Activated CD4-positive, alpha-beta T cell treated with anti-CD3 and anti-CD28 coated beads for 36 hours (primary cell): ENCODE data around the gene TOP3B. TPM values are rescaled to one million over a fixed set of nuclear protein-coding genes. Genes with fewer than 3 reads are reported as not detected.

ENCODE experiments used
- ATAC-seq: fragments of 200-7000 bp; cut with Tn5 transposase; one replicate; pipeline ENCODE4 v1.10.0; 2021; ENCODE audit warnings: mild to moderate bottlenecking, moderate library complexity
- CTCF ChIA-PET: fragments of 350-600 bp; sonication (Branson Sonifier 250); formaldehyde crosslinking; loops from one replicate; lab custom pipeline; 2021; ENCODE audit warnings: antibody characterized with exemption; lab: Charles Lee
- POLR2A ChIA-PET: fragments of 350-600 bp; sonication (Branson Sonifier 250); formaldehyde crosslinking; loops from one replicate; lab custom pipeline; 2021; ENCODE audit warnings: antibody characterized with exemption, inconsistent platforms; lab: Charles Lee
- DNase-seq: peaks from one replicate; pipeline ENCODE4 v3.0.0-alpha.2; 2020
- H3K27ac Mint-ChIP-seq: one replicate; pipeline ENCODE4 v1.8.0; 2021; ENCODE audit warnings: mixed read lengths
- H3K27me3 Mint-ChIP-seq: one replicate; pipeline ENCODE4 v1.8.0; 2021; ENCODE audit warnings: mixed read lengths
- H3K36me3 Mint-ChIP-seq: one replicate; pipeline ENCODE4 v1.8.0; 2021; ENCODE audit warnings: low read depth, mixed read lengths
- H3K4me1 Mint-ChIP-seq: one replicate; pipeline ENCODE4 v1.8.0; 2021; ENCODE audit warnings: mixed read lengths
- H3K4me3 Mint-ChIP-seq: one replicate; pipeline ENCODE4 v1.8.0; 2021; ENCODE audit warnings: mild to moderate bottlenecking, moderate library complexity, mixed read lengths
- H3K9me3 Mint-ChIP-seq: one replicate; pipeline ENCODE4 v1.8.0; 2021; ENCODE audit warnings: low read depth, mixed read lengths
- intact Hi-C, 2 experiments: fragments of 100-400 bp; cut with DNase I in 1 of 2; cut with micrococcal nuclease in 1 of 2; formaldehyde crosslinking; loops; one replicate each; pipeline versions ENCODE4 v1.14.2 to v1.15.1; 2022 to 2024; cut with DNase I, micrococcal nuclease
- total RNA-seq, 2 experiments: library from RNA; stranded (reverse); gene quantifications; one replicate each; pipeline ENCODE4 v1.2.3, GENCODE V29; 2021

Gene TOP3B
- total RNA-seq, 2 experiments from 2014 or later, result 27.3 to 33.8 TPM

- Mint-ChIP-seq H3K4me3 (no peak overlapping the region), H3K4me1 (no peaks in the 10 kb centered on the region), H3K9me3 (no peaks in the 10 kb centered on the region), H3K27me3 (no peaks in the 10 kb centered on the region), H3K27ac (no peak overlapping the region), H3K36me3 (no peaks in the 10 kb centered on the region)
- ChIA-PET CTCF (no interaction called here), POLR2A (interaction anchor here (0.6 kb wide), 1 partner anchor 129 kb away, joined by 3 read pairs; no protein-coding TSS in a partner anchor)
- DNase-seq, result no peak
- ATAC-seq, result no peak
- intact Hi-C loops, result no loop called here
Observed at GRCh38 chr22:21991774-21992173, 9.2 kb upstream of the TOP3B start.

- H3K36me3 Mint-ChIP-seq, result no peaks in the 10 kb centered on the region
- H3K9me3 Mint-ChIP-seq, result no peaks in the 10 kb centered on the region
- H3K4me3 Mint-ChIP-seq, result no peak overlapping the region
- no peaks in the 10 kb centered on the region for H3K27me3 Mint-ChIP-seq
- H3K27ac Mint-ChIP-seq, result no peak overlapping the region
- intact Hi-C loops, result no loop called here
- ChIA-PET CTCF (no interaction called here), POLR2A (no interaction called here)
- DNase-seq (no peak), ATAC-seq (no peak)
- H3K4me1 Mint-ChIP-seq, result no peaks in the 10 kb centered on the region
Observed at GRCh38 chr22:21991304-21991596, 8.7 kb upstream of the TOP3B start.

- H3K4me1 Mint-ChIP-seq, result no peaks in the 10 kb centered on the region
- no peak overlapping the region for H3K4me3 Mint-ChIP-seq
- POLR2A ChIA-PET, result no interaction called here
- no peaks in the 10 kb centered on the region for H3K9me3 Mint-ChIP-seq
- H3K27me3 Mint-ChIP-seq, result no peaks in the 10 kb centered on the region
- H3K27ac Mint-ChIP-seq, result no peak overlapping the region
- intact Hi-C loops, result no loop called here
- CTCF ChIA-PET, result no interaction called here
- no peak for DNase-seq
- no peaks in the 10 kb centered on the region for H3K36me3 Mint-ChIP-seq
- ATAC-seq, result no peak
Observed at GRCh38 chr22:21990445-21991303, 8.1 kb upstream of the TOP3B start.

GRCh38 chr22:21989049-21989448 is 6.5 kb upstream of the TOP3B start:
- no peak for ATAC-seq
- POLR2A ChIA-PET, result no interaction called here

GRCh38 chr22:21985214-21985613 is 2.6 kb upstream of the TOP3B start:
- Mint-ChIP-seq H3K4me3 (no peak overlapping the region), H3K36me3 (no peaks in the 10 kb centered on the region), H3K27me3 (no peaks in the 10 kb centered on the region), H3K27ac (no peak overlapping the region), H3K9me3 (no peaks in the 10 kb centered on the region), H3K4me1 (peaks cover 20% of the 10 kb centered on the region)
- POLR2A ChIA-PET, result no interaction called here
- intact Hi-C loops, result no loop called here
- DNase-seq (no peak), ATAC-seq (no peak)
- CTCF ChIA-PET, result no interaction called here

More at GRCh38 chr22:21989049-21989448, 6.5 kb upstream of the TOP3B start:
- Mint-ChIP-seq H3K27ac (no peak overlapping the region), H3K36me3 (no peaks in the 10 kb centered on the region), H3K4me1 (no peaks in the 10 kb centered on the region), H3K9me3 (no peaks in the 10 kb centered on the region), H3K4me3 (no peak overlapping the region), H3K27me3 (no peaks in the 10 kb centered on the region)
- intact Hi-C loops, result no loop called here
- CTCF ChIA-PET, result no interaction called here
- DNase-seq, result no peak

GRCh38 chr22:21984793-21985192 is 2.2 kb upstream of the TOP3B start:
- Mint-ChIP-seq H3K4me3 (no peak overlapping the region), H3K27me3 (no peaks in the 10 kb centered on the region), H3K4me1 (peaks cover 24% of the 10 kb centered on the region), H3K9me3 (no peaks in the 10 kb centered on the region), H3K36me3 (no peaks in the 10 kb centered on the region), H3K27ac (no peak overlapping the region)
- DNase-seq (no peak), ATAC-seq (no peak)
- CTCF ChIA-PET, result no interaction called here
- POLR2A ChIA-PET, result no interaction called here
- intact Hi-C loops, result no loop called here

- POLR2A ChIA-PET, result interaction anchor here (0.6 to 1.2 kb wide), 2 partner anchors 16 to 21 kb away, joined by 3 read pairs; no protein-coding TSS in a partner anchor
- intact Hi-C loops, result loop anchor here in 1 of 2 experiments (1.0 kb wide), 2 partner anchors 44 to 174 kb away; no protein-coding TSS in a partner anchor
- Mint-ChIP-seq H3K27me3 (no peaks in the 10 kb centered on the region), H3K9me3 (no peaks in the 10 kb centered on the region), H3K27ac (peak overlapping the region; percentile 80), H3K36me3 (peaks cover 5% of the 10 kb centered on the region), H3K4me1 (peaks cover 36% of the 10 kb centered on the region), H3K4me3 (peak overlapping the region; percentile 88)
- CTCF ChIA-PET, result interaction anchor here (0.6 to 3.5 kb wide), 6 partner anchors 11 to 177 kb away, joined by 3 to 28 read pairs (median 4); no protein-coding TSS in a partner anchor
- no peak for ATAC-seq
- DNase-seq, result no peak
Observed at GRCh38 chr22:21981874-21982273, 713 bp downstream of the TOP3B start.

GRCh38 chr22:21980547-21980946 is 2.0 kb downstream of the TOP3B start:
- H3K4me3 Mint-ChIP-seq, result no peak overlapping the region
- H3K36me3 Mint-ChIP-seq, result peaks cover 7% of the 10 kb centered on the region
- peaks cover 36% of the 10 kb centered on the region for H3K4me1 Mint-ChIP-seq
- DNase-seq (no peak), ATAC-seq (no peak)
- ChIA-PET CTCF (interaction anchor here (3.5 kb wide), 1 partner anchor 9 kb away, joined by 28 read pairs; no protein-coding TSS in a partner anchor), POLR2A (no interaction called here)
- intact Hi-C loops, result no loop called here
- peak overlapping the region; percentile 19 for H3K27ac Mint-ChIP-seq
- no peaks in the 10 kb centered on the region for H3K9me3 Mint-ChIP-seq
- no peaks in the 10 kb centered on the region for H3K27me3 Mint-ChIP-seq

GRCh38 chr22:21978564-21979386 is 3.8 kb downstream of the TOP3B start:
- no peak for ATAC-seq
- POLR2A ChIA-PET, result no interaction called here
- Mint-ChIP-seq H3K27me3 (no peaks in the 10 kb centered on the region), H3K4me3 (no peak overlapping the region), H3K36me3 (peaks cover 15% of the 10 kb centered on the region), H3K4me1 (peaks cover 36% of the 10 kb centered on the region), H3K27ac (peak overlapping the region; percentile 15), H3K9me3 (no peaks in the 10 kb centered on the region)
- intact Hi-C loops, result loop anchor here in 1 of 2 experiments (1.0 kb wide), 1 partner anchor 8 kb away; no protein-coding TSS in a partner anchor
- DNase-seq, result no peak
- CTCF ChIA-PET, result no interaction called here

GRCh38 chr22:21977814-21978213 is 4.8 kb downstream of the TOP3B start:
- no peaks in the 10 kb centered on the region for H3K9me3 Mint-ChIP-seq
- peaks cover 36% of the 10 kb centered on the region for H3K4me1 Mint-ChIP-seq
- intact Hi-C loops, result loop anchor here in 1 of 2 experiments (1.0 kb wide), 1 partner anchor 8 kb away; no protein-coding TSS in a partner anchor
- ChIA-PET POLR2A (no interaction called here), CTCF (no interaction called here)
- ATAC-seq (no peak), DNase-seq (no peak)
- no peak overlapping the region for H3K4me3 Mint-ChIP-seq
- no peak overlapping the region for H3K27ac Mint-ChIP-seq
- peaks cover 15% of the 10 kb centered on the region for H3K36me3 Mint-ChIP-seq
- H3K27me3 Mint-ChIP-seq, result no peaks in the 10 kb centered on the region

GRCh38 chr22:21975854-21976345 is 6.7 kb downstream of the TOP3B start:
- ChIA-PET CTCF (interaction anchor here (1.1 kb wide), 1 partner anchor 23 kb away, joined by 3 read pairs; no protein-coding TSS in a partner anchor), POLR2A (no interaction called here)
- H3K36me3 Mint-ChIP-seq, result peaks cover 23% of the 10 kb centered on the region
- no peaks in the 10 kb centered on the region for H3K9me3 Mint-ChIP-seq
- H3K4me1 Mint-ChIP-seq, result peaks cover 23% of the 10 kb centered on the region
- H3K4me3 Mint-ChIP-seq, result no peak overlapping the region
- ATAC-seq, result no peak
- no peak overlapping the region for H3K27ac Mint-ChIP-seq
- no peak for DNase-seq
- intact Hi-C loops, result no loop called here
- no peaks in the 10 kb centered on the region for H3K27me3 Mint-ChIP-seq
